ENCODE results near the gene CTRL. TPM values are rescaled to one million over a fixed set of nuclear protein-coding genes. Genes with fewer than 3 reads are reported as not detected.

Gene CTRL
- total and polyA plus RNA-seq, 4 donors, result 0.09 to 5.0 (median 0.30) TPM

- TF ChIP-seq YY1 (IDR thresholded peaks at IDR 0.05), result peak; percentile 95
- peak in 1 of 2 donors; percentile 27 for TF ChIP-seq EGR1 (IDR thresholded peaks at IDR 0.05; ENCODE audit: low read depth in 2 of 2)
Observed at GRCh38 chr16:67892899-67893742, 38.5 kb downstream of the CTRL start, which contains the start of gene PSKH1 (continued).

- H3K27me3 ChIP-seq (ENCODE audit: control insufficient read depth in 4 of 4, insufficient read depth in 4 of 4, low read length in 3 of 4), result no peaks in the 10 kb centered on the region
- H3K4me3 ChIP-seq (ENCODE audit: low read depth in 1 of 3, low read length in 3 of 3), result no peak overlapping the region
- WGBS, result 74% methylated on average over 5 of the region's 5 CpGs
- DNase-seq (ENCODE audit: low spot score), result no peak
- TF ChIP-seq GABPA (IDR thresholded peaks at IDR 0.05 in 1 of 2, conservative IDR thresholded peaks at IDR 0.05 in 1 of 2) (no peak), HNF4A (conservative IDR thresholded peaks at IDR 0.05) (no peak), REST (IDR thresholded peaks at IDR 0.05) (no peak), ZBTB33 (IDR thresholded peaks at IDR 0.05) (no peak), HNF4G (IDR thresholded peaks at IDR 0.05) (no peak), NR2F2 (IDR thresholded peaks at IDR 0.05) (no peak), FOXA2 (IDR thresholded peaks at IDR 0.05) (no peak), RAD21 (IDR thresholded peaks at IDR 0.05) (no peak), CTCF (IDR thresholded peaks at IDR 0.05; ENCODE audit: low read depth, low read length, missing input control) (no peak), TAF1 (conservative IDR thresholded peaks at IDR 0.05) (no peak), FOXA1 (IDR thresholded peaks at IDR 0.05) (no peak), EGR1 (IDR thresholded peaks at IDR 0.05; ENCODE audit: low read depth in 2 of 2) (no peak), YY1 (IDR thresholded peaks at IDR 0.05) (no peak), RXRA (IDR thresholded peaks at IDR 0.05) (no peak), SP1 (IDR thresholded peaks at IDR 0.05) (no peak), JUND (IDR thresholded peaks at IDR 0.05) (no peak)
- TF ChIP-seq, protein P1, sequence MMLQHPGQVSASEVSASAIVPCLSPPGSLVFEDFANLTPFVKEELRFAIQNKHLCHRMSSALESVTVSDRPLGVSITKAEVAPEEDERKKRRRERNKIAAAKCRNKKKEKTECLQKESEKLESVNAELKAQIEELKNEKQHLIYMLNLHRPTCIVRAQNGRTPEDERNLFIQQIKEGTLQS (IDR thresholded peaks at IDR 0.05), result no peak
- TF ChIP-seq, protein P2, sequence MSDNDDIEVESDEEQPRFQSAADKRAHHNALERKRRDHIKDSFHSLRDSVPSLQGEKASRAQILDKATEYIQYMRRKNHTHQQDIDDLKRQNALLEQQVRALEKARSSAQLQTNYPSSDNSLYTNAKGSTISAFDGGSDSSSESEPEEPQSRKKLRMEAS (IDR thresholded peaks at IDR 0.05), result no peak
- H3K4me1 ChIP-seq (ENCODE audit: control insufficient read depth in 4 of 4, insufficient read depth in 4 of 4, low read length in 3 of 4), result peaks cover 7 to 19% (median 16%) of the 10 kb centered on the region in 4 donors
- no peaks in the 10 kb centered on the region for H3K36me3 ChIP-seq (ENCODE audit: control insufficient read depth in 4 of 4, insufficient read depth in 3 of 4, low read depth in 1 of 4, low read length in 3 of 4)
- H3K9me3 ChIP-seq (ENCODE audit: control insufficient read depth in 4 of 4, low read length in 3 of 4), result no peaks in the 10 kb centered on the region
- peak overlapping the region in 1 of 2 donors; percentile 64 for H3K9ac ChIP-seq (ENCODE audit: low read depth in 1 of 2, low read length in 2 of 2)
- peak overlapping the region in 1 of 2 donors; percentile 47 for H3K27ac ChIP-seq (ENCODE audit: low read depth in 1 of 2, low read length in 2 of 2)
Observed at GRCh38 chr16:67892375-67892774, 39.3 kb downstream of the CTRL start.
